ENCODE data around the gene SKA1.
"Not testable (repeated sequence)": the region's sequence is repeated elsewhere in the genome, so short reads cannot be mapped to it uniquely, and the experiment has no call there.

Gene SKA1

GRCh38 chr18:50428531-50429206 is 53.8 kb downstream of the SKA1 start:
- no peak for FAIRE-seq
- no peak for DNase-seq (ENCODE audit: low spot score)

GRCh38 chr18:50429207-50429948 is 54.5 kb downstream of the SKA1 start:
- peak; percentile 67 for FAIRE-seq
- no peak for DNase-seq (ENCODE audit: low spot score)

- DNase-seq (ENCODE audit: low spot score) (no peak), FAIRE-seq (no peak)
Measured at GRCh38 chr18:50432915-50433314, 58.1 kb downstream of the SKA1 start.

- not testable (repeated sequence) for FAIRE-seq; DNase-seq (ENCODE audit: low spot score)
Measured at GRCh38 chr18:50436742-50437141, 61.9 kb downstream of the SKA1 start.

- DNase-seq (ENCODE audit: low spot score), result no peak
- no peak for FAIRE-seq
Measured at GRCh38 chr18:50439460-50440015, 64.7 kb downstream of the SKA1 start.

- DNase-seq (ENCODE audit: low spot score), result no peak
- FAIRE-seq, result no peak
Measured at GRCh38 chr18:50441016-50441415, 66.2 kb downstream of the SKA1 start.

GRCh38 chr18:50441501-50441900 is 66.7 kb downstream of the SKA1 start:
- no peak for DNase-seq (ENCODE audit: low spot score)
- FAIRE-seq, result no peak

Measured in RCC 7860 (cell line).